HG03571 (cell line): ENCODE data around the gene OR8H2.
"Not testable (repeated sequence)": the region's sequence is repeated elsewhere in the genome, so short reads cannot be mapped to it uniquely, and the experiment has no call there.

Source experiments
- ATAC-seq: cut with Tn5 transposase; IDR thresholded peaks from one replicate; pipeline ENCODE4 v1.9.1; 2021; ENCODE audit not compliant: unreplicated experiment

OR8H2 gene, protein sequence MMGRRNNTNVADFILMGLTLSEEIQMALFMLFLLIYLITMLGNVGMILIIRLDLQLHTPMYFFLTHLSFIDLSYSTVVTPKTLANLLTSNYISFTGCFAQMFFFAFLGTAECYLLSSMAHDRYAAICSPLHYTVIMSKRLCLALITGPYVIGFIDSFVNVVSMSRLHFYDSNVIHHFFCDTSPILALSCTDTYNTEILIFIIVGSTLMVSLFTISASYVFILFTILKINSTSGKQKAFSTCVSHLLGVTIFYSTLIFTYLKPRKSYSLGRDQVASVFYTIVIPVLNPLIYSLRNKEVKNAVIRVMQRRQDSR

DNA sequence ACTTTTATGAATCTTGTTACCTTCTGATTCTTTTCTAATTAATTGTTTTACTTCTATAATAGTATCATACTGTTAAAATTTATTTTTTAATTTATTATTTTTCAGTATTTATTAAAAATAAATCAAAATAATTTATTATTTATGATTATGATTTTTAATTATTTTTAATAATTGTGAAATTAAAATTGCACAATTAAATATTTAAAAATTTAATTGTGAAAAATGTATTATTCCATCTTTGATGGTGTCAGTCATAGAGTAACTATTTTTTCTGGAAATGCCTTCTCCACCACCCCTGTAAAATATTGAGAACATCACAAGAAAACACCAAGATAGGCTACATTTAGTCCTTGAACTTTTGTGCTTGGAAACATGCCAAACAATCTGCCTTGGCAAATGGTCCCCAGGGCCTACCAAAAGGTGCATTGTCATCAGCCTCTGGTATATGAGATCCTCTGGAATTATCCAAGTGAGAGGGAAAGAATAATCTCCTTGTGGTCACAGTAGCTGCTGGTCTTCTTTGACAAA is at the start of gene OR8H2:
TSS of gene OR8H2 (plus strand) at position 478 of the 528 bp plus-strand sequence. CDS start 1,356 bp downstream, outside the sequence.
- no peak for ATAC-seq

DNA sequence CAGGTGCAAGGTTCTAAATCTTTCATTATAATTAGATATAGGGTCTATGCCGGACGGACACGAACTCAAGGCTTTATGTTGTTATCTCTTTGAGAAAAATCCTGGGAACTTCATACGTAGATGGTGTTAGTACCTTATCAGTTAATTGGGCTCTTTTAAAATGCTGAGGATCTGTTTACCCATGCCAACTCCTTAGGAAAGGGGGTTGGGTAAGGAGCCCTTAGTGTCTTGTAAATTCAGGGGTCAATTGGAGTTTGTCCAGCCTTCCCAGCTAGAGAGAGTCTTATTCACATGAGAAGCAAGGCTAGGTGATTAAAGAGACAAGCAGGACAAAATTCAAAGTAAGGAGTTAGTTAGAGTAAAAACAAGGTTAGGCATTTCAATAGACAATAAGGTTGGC is 47.1 kb upstream of the OR8H2 start:
- not testable (repeated sequence) for ATAC-seq

DNA sequence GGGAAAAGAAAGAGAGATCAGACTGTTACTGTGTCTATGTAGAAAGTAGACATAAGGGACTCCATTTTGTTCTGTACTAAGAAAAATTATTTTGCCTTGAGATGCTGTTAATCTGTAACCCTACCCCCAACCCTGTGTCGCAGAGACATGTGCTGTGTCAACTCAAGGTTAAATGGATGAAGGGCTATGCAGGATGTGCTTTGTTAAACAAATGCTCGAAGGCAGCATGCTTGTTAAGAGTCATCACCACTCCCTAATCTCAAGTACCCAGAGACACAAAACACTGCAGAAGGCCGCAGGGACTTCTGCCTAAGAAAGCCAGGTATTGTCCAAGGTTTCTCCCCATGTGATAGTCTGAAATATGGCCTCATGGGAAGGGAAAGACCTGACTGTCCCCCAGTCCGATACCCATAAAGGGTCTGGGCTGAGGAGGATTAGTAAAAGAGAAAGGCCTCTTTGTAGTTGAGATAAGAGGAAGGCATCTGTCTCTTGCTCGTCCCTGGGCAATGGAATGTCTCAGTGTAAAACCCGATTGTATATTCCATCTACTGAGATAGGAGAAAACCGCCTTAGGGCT is 45.7 kb upstream of the OR8H2 start:
- not testable (repeated sequence) for ATAC-seq

DNA sequence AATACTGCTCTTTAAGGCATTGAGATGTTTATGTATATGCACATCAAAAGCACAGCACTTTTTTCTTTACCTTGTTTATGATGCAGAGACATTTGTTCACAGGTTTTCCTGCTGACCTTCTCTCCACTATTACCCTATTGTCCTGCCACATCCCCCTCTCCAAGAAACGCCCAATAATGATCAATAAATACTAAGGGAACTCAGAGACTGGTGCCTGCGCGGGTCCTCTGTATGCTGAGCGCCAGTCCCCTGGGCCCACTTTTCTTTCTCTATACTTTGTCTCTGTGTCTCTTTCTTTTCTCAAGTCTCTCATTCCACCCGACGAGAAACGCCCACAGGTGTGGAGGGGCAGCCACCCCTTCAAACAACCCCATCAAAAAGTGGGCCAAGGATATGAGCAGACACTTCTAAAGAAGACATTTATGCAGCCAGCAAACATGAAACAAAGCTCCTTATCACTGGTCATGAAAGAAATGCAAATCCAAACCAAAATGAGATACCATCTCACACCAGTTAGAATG is 45.2 kb upstream of the OR8H2 start:
- not testable (repeated sequence) for ATAC-seq

DNA sequence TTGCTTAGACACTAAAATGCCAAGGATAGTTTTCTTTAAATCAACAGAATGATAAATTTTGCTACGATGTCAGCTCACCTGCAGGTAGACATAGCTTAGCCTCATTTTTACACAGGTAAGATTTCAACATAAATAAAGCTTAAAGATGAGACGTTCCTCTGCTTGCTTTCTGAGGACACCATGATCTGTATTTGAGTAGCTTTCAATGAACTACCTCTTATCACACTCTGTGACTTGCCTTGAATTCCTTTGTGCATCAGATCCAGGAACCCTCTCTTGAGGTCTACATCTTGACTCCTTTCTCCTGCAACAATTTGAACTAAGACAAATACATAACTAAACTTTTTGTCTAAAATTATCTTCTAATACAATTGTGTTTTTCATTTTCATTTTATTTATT is 36.5 kb upstream of the OR8H2 start:
- ATAC-seq: no peak

DNA sequence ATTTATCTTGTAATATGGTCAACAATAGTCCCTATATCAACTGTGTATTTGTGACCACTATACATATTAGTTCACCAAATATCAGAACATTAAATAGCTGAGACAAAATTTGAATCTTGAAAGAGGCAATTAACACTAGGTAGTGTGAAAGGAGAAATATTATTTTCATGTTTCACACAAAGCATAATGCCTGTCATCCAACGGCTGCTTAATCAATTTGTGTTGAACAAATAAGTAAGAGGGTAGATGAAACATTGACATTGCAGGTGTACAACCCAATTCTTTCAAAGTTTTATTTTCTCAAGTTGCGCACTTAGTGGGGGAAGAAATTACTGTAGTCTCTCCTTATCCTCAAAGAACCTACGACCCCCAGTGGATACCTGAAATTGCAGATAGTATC is 13.8 kb upstream of the OR8H2 start:
- ATAC-seq: no peak

DNA sequence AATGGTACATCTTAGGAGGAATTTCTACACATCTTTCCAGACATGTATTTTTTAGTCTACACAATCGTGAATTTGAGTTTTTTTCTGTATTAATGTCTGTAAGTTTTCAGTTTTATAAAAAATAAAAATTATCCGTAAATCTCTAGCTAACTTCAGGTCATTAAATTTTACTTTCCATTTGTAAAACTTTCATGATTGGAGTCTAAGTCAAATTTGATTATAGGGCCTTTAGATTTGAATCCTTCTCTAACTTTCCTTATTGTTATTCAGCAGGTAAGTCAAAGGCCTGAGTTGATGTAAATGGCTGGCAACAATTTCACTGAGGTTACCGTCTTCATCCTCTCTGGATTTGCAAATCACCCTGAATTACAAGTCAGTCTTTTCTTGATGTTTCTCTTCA is 10.5 kb upstream of the OR8H2 start, which contains the start of gene OR8I2:
TSS of gene OR8I2 (plus strand) at position 301 of the 400 bp plus-strand sequence. CDS start at position 301, 0 bp downstream.
- ATAC-seq: no peak

DNA sequence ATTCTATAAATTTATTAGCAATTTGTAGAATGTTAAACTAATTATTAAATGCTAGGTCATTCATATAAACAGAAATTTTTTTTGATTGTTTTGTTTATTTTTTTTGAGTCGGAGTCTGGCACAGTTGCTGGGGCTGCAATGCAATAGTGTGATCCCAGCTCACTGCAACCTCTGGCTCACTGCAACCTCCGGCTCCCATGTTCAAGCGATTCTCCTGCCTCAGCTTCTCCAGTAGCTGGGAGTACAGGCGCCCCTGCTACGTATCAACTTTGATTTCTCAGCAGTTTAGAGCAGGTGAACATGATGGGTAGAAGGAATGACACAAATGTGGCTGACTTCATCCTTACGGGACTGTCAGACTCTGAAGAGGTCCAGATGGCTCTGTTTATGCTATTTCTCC is 18.6 kb downstream of the OR8H2 start, which contains the start of gene OR8H3:
TSS of gene OR8H3 (plus strand) at position 301 of the 400 bp plus-strand sequence. CDS start at position 301, 0 bp downstream.
- no peak for ATAC-seq

DNA sequence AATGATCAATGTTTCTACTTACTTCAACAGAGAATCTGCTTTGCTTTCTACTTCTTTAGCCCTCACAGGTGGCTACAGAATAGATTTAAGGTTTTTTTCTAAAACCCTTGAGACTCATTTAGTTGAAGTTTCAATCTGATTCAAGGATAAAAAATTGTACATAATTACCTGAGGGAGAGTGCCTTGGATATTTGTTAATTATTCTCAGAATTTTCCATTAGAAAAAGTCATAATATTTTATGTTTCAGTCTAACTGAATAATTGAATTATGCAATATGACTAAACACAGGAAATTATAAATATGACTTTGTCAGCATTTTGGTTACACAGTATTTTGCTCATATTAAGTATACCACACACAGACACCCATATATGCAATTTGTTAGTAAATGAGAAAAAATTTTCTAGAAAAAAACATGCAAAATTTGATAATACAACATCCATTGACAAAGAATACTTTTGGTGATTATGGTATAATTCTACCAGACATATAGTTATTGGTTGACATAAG is 36.7 kb downstream of the OR8H2 start, which contains the start of gene OR8J3:
TSS of gene OR8J3 (minus strand) at position 51 of the 511 bp plus-strand sequence. CDS start 2,483 bp downstream, outside the sequence.
- no peak for ATAC-seq

DNA sequence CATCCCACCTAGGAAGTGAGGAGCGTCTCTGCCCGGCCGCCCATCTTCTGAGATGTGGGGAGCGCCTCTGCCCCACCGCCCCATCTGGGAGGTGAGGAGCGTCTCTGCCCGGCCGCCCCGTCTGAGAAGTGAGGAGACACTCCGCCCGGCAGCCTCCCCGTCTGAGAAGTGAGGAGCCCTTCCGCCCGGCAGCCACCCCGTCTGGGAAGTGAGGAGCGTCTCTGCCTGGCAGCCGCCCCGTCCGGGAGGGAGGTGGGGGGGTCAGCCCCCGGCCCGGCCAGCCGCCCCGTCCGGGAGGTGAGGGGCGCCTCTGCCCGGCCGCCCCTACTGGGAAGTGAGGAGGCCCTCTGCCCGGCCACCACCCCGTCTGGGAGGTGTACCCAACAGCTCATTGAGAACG is 40.2 kb downstream of the OR8H2 start:
- not testable (repeated sequence) for ATAC-seq

DNA sequence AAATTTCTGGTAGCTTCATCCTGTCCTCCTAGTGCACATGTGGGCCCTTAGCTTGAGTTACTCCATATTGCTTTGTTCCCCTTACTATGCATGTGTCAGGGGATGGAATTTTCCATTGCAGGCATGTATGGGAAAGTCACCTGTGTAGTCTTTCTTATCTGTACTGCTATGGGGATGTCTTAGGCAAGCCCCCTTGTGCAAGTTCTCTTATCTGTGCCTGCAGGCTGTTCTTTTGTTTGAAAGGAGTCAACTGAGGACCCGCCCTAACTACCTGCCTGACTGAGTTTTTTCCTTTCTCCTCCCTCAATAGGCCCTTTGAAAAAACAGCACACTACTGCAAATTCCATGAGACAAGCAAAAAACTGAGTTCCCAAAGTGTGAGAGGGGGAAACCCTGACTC is 47.9 kb downstream of the OR8H2 start:
- no peak for ATAC-seq

DNA sequence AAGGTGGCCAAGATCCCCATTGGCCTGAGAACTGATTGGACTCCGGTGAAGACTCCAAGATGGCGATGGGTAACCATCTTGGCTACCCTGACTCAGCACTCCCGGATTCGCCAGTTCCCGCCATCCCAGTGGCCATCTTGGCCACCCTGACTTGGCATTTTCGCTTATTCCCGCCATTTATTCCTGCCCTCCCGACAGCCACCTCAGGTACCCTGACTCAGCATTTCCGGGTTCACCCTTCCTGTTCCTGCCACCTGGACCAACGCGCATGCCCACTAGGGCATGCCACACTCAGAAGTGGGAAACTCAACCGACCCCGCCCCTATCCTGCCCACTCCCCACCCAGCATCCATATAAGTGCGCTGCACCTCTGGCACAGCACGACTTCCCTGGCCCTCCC is 48.8 kb downstream of the OR8H2 start:
- no peak for ATAC-seq
